GOT3 (cell line): Measurements from ENCODE around the gene CHI3L1.

Experiments
- DNase-seq: peaks from one replicate; lab custom pipeline; 2025; ENCODE audit warnings: mixed read lengths; lab: John Stamatoyannopoulos, UW

The CHI3L1 gene

DNA sequence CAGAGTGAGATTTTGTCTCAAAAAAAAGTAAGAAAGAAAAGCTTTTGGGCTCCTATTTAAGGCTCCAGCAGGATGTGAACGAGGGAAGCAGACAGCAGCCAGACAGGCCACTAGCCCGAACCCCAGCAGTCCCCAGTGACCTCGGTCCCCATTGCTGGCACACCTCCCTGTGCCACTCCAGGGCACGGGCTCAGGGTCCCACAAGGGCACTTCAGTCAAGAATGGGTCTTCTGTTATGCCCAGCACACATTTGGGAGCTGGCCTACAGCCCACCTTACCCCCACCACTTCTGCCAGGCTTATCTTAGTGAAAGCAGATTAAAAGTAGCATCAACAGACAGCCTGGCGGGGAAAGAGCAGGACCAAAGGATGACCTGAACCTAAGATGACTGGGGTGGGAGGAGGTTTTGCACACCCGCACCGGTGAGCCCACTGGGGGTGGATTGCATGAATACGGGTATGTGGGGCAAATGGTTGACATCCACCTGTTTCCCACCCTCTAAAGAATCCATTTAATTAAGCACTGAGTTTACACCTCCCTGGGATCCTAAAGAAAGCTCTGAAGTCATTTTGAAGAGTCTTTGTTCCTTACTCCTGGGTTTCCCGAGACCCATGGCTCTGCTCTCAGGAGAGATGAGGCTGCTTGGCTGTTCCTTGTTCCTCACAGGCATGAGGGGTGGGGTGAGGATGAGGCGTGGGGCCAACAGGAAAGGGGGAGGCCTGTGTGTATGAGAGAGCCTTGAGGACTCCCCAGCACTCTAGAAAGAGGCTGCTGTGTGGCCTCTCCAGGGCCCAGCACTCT lies 4.7 kb downstream of the CHI3L1 start:
- no peak for DNase-seq

DNA sequence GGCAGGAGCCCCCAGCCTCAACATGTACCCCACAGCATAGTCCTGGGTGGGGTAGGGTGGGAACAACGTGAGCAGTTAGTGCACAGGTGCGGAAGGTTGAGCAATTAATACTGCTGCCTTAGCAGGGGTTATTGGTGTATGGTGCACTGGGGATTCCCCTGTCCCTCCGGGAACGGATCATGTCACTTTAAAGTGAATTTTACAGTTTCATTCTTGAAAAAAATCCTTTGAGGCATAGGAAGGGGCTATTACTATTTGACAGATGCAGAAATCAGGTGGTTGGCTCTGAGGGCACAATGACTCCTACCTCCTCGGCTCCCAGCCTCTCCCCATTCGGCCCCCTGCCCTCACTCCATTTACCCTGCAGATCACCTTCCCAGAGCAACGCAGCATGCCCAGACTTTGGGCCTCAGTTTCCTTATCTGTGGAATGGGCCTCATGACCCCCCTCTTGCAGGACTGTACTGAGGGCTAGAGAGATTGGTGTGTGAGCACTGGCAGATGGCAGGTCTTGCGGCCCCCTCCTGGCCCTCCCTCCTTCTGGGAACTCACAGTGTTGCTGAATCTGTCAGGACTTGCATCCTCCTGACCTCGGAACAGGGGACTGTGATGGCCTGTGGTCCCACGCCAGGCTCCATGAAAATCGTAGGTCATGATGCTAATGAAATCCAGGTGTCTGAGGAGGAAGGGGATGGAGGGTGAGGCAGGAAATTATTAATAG lies 5.7 kb downstream of the CHI3L1 start:
- DNase-seq = no peak

DNA sequence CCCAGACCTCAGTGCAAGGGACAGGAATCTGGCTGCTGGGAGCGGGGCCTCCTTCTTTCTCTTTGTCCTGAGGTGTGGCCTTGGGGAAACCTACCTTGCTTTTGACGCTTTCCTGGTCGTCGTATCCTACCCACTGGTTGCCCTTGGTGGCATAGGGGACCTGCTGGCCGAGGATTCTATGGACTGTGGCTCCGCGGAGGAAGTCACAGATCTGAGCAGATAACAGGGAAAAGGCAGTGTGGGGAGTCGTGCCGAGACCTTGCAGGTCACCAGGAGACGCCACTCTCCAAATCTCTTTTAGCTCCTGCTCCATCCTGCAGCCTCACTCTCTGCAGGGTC lies 6.9 kb downstream of the CHI3L1 start:
- no peak for DNase-seq

DNA sequence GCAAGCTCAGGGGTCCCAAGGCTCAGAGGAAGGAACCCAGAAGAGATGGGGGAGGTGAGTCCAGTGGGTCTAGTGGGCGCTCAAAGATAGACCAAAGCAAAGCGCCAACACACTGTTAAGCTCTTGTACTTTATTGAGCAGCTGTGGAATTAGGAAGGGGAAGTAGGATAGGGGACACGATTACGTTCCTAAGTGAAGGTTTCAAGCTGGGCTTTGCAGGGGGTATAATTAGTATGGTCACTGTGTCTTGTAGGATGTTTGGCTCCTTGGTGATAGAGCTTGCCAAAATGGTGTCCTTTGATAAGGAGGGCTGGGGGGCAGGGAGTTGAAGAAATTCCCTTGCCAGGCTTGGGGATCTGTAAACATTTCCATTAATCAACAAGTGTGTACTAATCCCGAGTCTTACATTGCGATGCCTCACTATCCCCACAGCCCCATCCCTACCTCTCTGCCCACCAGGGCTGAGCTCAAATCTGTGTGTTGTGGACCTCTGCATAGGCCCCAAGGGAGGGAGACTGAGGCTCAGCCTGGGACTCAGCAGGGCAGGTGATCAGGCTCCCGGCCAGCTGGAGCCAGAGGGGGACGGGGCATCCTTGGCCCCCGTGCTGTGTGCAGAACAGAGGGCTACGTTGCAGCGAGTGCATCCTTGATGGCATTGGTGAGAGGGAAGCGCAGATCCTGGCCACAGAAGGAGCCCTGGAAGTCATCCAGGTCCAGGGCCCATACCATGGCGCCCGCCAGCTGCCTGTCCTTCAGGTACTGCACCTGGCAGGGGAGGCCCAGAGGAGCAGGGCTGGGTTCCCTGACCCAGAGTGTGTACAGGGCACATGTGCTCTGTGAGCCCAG lies 7.5 kb downstream of the CHI3L1 start:
- DNase-seq = no peak

DNA sequence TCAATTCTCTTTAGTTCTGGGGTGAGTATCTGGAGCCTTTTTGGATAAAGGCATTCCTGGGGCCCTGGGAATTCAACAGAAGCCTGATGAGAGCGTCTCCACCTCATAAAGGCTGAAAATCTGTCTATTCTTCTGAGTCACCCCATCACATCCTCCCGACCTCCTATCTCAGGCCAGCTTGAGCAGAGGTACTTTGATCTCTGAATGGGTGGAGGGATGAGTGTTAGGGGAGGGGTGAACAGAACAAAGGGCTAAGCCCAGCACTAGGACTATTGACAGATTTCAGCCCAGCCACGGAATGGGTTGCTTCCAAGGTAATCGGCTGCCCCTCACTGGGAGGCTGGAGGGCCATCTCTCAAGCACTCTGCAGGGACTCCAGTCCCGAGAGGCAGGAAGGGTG lies 8.4 kb downstream of the CHI3L1 start:
- DNase-seq = no peak

DNA sequence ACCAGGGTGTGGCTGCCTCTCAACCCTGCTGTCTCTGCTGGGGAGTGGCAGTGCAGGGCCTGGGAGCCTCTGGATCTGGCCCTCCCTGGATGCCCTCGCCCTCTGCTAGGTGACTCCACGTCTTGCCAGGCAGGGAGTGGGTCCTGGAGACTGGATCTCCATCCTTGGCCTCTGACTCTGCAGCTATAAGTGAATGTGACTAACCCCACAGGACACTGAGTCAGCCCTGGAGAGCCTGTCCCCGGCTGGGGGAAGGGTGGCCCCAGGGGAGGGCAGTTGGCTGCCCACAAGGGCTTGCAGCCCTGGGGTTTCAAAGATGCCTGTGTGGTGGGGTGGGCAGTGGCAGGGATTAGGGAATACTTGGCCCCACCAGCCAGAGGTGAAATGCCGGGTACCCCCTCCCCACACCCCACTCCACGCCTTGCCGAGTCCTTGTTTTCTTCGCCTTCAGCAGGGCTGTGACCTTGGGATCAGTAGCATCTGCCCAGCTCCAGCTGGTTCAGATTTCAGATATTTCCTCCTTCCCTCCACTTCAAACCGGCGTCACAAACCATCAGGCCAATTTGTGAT lies 8.9 kb downstream of the CHI3L1 start:
- DNase-seq = no peak

DNA sequence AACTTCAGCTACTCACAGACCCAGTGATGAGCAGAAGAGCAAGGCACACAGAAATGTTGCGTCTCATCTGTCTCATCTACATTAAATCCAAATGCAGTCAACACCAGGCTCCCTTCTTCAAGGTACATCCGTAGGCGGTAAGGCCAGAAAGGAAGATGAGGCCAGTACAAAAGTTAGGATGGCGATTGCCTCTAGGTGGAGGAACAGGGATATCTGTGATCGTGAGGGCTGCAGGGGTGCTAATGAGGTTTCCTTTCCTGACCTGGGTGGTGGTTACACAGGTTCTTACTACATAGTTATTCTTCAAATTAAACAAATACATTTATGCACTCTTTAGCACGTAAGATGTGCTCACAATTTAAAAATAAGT lies 9.5 kb downstream of the CHI3L1 start:
- no peak for DNase-seq

DNA sequence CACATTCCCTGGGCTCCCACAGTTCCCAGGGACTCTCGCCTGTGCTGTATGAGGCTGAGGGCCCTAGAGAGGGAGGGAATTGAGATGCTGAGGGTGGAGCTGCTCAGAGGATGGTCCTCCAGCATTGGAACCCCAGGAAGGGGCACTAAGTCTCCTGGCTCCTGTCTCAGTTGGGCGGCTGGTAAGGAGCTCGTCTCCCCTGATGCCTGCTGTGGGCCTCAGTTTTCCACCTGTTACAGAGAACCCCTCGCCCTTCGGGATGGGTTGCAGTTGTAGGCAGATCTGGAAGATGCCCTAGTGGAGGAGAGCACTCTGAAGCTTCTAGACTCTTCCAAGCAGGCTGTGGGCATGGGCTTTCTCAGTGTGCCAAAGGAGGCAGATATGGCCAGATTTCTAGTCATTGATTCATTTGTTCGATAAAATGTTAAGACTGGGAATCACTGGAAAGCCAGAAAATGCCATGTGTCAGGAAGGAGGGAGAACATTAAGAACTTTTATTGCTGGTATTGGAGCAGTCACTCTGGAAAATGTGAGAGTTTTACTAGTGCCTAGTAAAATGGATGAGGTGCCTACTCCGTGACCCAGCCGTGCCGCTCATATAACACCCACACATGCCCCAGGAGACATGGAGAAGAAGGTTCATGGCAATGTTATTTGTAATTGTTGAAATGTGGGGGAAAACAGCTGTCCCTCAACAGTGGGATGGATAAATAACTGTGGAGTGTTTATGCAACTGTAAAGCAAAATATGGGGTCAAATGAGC lies 10.1 kb downstream of the CHI3L1 start:
- DNase-seq = no peak

DNA sequence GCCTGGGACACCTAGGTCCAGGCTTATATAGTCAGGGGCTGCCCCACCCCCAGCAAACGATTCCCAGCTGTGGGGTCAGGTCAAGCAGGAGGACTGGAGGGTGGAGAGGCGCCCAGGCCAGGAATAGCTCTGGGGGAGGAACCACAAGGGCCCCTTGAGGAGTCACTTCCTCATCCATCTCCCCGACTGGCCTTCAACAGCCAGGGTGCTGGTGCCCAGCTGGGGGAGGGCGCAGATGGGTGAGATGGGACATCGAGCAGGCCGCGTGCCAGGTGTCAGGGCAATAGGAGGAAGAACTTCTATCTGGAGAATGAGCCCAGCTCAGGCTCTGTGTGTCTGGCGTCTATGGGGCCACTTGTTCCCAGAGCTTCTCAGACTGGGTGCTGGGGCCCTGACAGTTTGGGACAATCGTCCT lies 10.7 kb downstream of the CHI3L1 start:
- no peak for DNase-seq

DNA sequence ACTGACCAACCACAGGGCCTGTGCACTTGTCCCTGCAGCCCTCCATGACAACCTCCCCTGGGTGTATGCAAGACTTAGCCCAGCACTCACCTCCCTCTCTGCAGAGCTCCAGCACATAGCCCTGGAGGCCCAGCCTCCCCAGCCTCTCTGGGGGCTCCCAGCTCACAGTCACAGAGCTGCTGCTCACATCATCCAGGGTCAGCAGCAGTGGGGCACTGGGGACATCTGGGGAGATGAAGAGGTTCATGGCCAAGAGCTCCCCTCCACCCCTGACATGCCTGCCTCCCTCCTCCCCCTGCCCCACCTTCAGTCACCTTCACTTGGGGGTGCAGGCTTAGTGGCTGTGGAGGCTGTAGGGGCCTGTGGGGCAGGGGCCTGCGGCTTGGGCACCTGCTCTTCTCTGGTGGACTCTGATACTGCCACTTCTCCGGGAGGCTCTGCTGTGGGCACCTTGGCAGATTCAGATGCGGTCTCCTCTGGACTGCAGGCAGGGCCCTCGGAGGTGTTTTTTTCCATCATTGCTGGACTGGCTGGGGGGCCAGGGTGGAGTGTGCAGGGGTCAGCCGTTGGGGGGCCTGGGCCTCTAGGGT lies 11.2 kb downstream of the CHI3L1 start, which contains the start of gene MYBPH:
Gene MYBPH (minus strand): TSS at position 590 of the 590 bp plus-strand sequence. CDS start 71 bp downstream, at position 519.
- DNase-seq = no peak

DNA sequence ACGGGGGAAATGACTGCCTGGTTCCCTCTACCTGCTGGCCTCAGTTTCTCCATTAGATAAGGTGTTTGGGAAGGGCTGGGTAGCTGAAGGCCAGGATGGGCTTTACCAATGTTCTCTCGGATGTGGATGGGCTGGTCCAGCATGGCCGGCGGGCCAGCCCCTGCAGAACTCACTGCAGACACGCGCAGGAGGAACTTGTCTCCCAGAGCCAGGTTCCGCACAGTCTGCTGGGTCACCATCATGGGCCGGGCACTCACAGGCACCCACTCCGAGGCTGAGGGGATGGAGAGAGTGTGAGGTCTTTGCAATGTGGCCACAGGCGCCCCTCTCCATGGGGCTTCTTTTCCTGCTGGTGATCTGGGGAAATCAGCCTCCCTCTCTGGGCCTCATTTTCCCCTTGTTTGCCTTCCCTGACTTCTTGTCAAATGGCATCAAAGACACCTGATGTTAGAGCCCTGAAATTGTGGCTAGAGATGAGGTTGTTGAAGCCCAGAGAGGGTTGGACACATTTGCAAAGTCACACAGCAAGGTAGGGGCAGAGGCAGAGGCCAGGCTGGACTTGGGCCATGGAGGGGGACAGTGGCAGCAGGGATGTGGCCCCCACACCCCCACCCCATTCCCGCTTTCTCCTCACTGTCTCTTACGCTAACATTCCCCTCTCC lies 12.0 kb downstream of the CHI3L1 start:
- no peak for DNase-seq

DNA sequence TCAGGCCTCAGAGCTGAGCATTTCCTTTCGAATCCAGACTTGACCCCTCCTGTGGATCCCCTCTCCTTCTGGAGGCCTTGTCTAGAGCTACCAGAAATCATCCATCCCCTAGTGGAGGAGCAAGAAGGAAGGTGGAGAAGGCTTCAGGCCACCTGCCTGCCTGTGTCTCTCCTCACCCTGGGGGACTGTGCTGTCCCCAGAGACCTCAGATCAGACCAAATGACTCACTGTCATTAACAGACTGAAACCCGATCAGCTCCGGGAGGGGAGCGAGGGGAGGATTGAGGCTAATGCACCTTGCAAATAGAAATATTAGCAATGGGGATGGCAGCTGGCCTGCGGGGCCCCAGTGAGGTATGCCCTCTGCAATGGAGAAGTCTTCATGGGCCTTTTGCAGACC lies 12.9 kb downstream of the CHI3L1 start:
- no peak for DNase-seq

DNA sequence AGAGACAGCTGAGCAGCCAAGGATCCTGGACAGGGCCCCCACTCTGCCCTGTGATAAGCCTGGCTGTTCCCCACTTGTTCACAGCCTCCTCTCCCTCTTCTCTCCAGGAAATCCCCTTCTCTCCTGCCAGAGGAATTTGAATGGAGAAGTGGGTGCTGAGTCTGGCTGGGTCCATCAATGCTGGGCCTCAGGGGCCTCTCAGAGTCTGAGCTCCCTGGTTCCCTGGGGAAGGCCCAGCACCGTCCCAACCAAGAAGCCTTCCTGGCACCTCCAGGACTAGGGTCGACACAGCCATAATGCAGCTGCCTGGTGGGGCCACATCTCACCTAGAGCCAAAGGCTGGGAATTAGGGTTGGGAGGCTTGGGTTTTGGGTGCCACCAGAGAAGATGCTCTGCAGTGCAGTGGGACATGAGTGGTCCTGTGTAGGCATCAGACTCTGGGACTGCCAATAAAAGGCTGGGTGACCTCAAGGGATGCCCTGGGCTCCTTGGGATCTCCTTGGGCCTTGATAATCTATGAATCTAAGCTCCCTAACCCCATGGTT lies 13.4 kb downstream of the CHI3L1 start:
- DNase-seq = no peak

DNA sequence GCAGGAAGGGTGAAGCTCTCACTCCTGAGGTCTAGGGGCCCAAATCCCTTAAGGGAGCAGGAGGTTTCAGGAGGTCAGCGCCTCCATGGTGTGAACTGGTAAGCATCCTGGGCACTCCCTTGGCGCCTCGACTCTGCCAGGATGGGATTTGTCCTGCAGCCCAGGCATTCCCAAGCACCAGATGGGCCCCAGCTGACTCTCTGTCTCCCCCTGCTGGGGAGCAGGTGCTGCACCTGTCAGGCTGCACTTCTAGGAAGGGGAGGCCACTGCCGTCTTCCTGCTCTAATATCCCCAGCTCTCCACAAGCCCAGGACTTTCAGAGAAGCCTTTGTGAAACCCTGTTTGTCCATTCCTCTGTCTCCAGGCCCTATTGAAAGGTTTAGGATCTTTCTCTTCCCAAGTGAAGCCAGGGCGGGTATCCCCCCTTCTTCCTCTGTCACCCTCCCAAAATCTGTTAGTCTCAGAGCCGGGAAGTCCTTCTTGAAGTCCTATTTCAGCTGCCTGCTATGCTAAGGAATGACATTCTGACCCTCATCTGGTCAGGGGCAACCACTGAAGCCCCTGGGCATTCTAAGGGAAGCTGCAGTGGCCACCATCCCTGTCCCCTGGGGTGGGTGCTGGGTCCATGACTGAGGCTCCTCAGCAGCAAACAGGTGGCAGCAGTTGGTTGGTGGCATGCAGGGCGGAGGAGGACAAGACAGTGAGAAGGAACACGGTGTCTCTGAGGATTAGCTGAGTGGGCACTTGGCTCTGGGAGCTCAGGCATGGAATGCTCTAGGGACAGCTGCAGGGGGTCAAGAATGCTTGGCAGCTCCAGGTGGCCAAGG lies 14.1 kb downstream of the CHI3L1 start:
- peak; percentile 15 for DNase-seq

DNA sequence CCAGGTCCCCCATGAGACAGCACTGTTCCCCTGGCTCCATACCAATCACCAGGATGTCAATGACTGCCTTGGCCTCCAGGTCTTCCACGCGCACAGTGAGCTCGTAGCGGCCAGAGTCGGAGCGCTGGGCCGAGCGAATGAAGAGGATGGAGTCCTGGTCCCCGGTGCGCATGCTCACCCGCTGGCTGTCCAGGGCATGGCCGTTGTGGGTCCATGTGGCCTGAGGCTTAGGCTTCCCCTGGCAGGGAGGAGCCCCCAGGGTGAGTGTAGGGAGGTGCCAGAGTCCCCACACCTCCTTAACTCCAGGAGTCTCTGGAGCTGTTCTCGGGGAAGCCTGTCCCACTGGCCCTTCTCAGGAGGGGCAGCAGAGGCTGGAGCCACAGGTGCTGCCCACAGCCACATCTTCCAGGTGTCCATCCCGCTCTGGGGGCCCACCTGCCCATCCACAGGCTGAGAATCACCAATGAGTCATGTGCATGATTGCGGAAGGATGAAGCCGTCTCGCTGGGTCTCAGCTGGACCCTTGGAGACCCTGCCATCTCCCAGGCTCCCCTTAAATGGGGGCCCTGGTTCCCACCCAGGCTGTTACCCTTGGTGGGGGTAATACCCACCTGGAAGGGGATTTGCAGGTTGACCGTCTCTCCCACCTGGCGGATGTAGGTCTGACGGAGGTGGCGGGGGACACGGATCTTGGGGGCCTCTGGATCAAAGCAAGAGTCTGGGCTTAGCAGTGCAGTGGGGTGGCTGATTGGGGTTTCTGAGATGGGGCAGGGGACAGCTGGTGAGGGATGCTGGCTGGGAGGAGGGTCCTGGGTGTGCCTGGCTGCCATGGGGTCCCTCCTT lies 14.9 kb downstream of the CHI3L1 start:
- DNase-seq = no peak

DNA sequence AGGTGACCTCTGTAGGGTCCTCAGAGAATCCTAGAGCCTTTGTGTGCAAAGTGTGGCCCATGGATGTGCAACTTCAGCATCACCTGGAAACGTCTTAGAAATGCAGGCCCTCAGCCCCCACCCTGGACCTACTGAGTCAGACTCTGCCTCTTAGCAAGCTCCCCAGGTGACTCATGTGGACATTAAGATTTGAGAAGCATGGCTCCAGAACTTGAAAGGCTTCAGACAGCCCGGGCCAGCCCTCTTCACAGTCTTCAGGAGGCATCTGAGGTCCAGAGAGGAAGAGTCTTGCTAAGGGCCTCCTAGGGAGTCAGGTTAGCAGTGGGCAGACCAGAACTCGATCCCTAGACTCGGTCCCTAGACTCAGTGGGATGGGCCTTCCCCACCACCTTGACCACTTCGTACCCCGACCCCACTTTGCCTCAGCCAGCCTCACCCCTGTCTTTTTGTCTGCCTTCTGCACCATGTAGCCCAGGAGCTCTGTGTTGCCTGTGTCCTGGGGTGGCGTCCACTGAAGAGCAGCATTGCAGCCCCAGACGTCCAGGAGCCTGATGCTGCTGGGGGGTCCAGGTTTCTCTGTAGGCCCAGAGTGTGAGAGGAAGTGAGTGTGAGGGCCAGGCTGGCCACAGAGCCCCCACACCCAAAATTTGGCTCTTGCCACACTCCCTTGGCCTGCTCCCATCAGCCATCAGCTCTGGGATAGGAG lies 15.7 kb downstream of the CHI3L1 start:
- DNase-seq = no peak

DNA sequence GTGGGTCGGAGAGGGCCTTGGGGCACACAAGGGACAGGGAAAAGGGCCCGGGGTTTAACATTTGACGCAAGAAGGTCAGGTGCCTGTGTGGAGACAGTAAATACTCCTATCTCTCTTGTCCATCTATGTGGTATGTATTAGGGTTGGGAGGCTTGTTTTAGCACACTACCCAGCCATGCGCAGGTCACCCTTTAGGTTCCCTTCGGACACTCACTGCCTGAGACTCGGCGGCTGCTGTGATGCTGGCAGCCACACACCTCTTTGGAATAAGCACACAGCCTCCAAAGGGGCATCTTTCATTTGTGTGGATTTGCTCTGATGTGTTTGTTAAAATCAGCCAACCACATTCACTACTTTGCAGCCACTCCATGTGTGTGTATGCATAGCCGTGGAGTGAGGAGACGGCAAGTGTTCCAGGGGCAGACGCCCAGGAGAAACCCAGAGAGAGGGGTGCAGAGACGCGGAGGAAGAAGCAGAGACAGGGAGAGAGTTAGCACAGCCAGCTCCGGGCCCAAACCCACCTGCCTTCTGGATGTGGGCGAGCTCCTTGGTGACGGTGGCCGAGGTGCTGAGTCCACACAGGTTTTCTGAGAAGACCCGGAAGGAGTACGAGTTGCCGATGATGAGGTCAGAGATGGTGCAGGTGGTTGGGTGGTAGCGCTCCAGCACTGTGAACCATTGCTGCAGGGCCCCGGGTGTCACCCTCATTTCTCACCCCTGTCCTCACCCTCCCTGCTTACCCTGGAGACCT lies 16.6 kb downstream of the CHI3L1 start:
- DNase-seq = no peak
